ENCODE results near the gene ADPRHL1. TPM values are rescaled to one million over a fixed set of nuclear protein-coding genes. Genes with fewer than 3 reads are reported as not detected.
"Not testable (repeated sequence)": the region's sequence is repeated elsewhere in the genome, so short reads cannot be mapped to it uniquely, and the experiment has no call there.

The ADPRHL1 gene
- total RNA-seq, 1 donor from 2014 or later = 484 TPM

DNA sequence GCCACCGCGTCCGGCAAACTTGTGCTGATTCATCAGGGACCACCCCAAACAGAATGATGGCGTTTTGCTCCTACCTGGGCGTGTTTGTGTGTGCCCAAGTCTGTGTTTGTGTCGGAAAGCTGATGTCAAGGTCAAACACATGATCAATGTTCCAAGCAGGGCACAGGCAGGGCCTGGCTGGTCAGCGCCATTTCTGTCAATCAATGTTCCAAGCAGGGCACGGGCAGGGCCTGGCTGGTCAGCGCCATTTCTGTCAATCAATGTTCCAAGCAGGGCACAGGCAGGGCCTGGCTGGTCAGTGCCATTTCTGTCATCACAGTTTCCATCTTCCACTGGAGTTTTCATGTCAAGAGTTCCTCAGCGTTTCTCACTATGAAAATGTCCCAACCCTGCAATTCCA lies 74.5 kb downstream of the ADPRHL1 start:
- Histone ChIP-seq H3K4me3 (no peak overlapping the region), H3K36me3 (no peaks in the 10 kb centered on the region), H3K27me3 (ENCODE audit: low read depth) (no peaks in the 10 kb centered on the region), H3K27ac (replicated peaks) (no peak overlapping the region), H3K4me1 (peaks cover 9% of the 10 kb centered on the region), H3K9me3 (replicated peaks) (peaks cover 24% of the 10 kb centered on the region)
- intact Hi-C loops (cut with micrococcal nuclease) = no loop called here
- no peak for DNase-seq
- TF ChIP-seq CTCF (IDR thresholded peaks at IDR 0.05; ENCODE audit: borderline replicate concordance) = no peak

GRCh38 chr13:113374511-113375175 lies 78.6 kb downstream of the ADPRHL1 start:
- intact Hi-C loops (cut with micrococcal nuclease) = no loop called here
- H3K4me3 ChIP-seq = no peak overlapping the region
- peaks cover 2% of the 10 kb centered on the region for H3K4me1 ChIP-seq
- H3K9me3 ChIP-seq (replicated peaks) = no peaks in the 10 kb centered on the region
- H3K36me3 ChIP-seq = no peaks in the 10 kb centered on the region
- H3K27ac ChIP-seq (replicated peaks) = no peak overlapping the region
- no peak for TF ChIP-seq CTCF (IDR thresholded peaks at IDR 0.05; ENCODE audit: borderline replicate concordance)
- DNase-seq = no peak
- no peaks in the 10 kb centered on the region for H3K27me3 ChIP-seq (ENCODE audit: low read depth)

GRCh38 chr13:113373811-113374485 lies 79.3 kb downstream of the ADPRHL1 start:
- H3K27me3 ChIP-seq (ENCODE audit: low read depth) = no peaks in the 10 kb centered on the region
- no peaks in the 10 kb centered on the region for H3K9me3 ChIP-seq (replicated peaks)
- intact Hi-C loops (cut with micrococcal nuclease) = no loop called here
- no peaks in the 10 kb centered on the region for H3K4me1 ChIP-seq
- no peak for DNase-seq
- H3K27ac ChIP-seq (replicated peaks) = no peak overlapping the region
- no peak overlapping the region for H3K4me3 ChIP-seq
- no peaks in the 10 kb centered on the region for H3K36me3 ChIP-seq
- no peak for TF ChIP-seq CTCF (IDR thresholded peaks at IDR 0.05; ENCODE audit: borderline replicate concordance)

DNA sequence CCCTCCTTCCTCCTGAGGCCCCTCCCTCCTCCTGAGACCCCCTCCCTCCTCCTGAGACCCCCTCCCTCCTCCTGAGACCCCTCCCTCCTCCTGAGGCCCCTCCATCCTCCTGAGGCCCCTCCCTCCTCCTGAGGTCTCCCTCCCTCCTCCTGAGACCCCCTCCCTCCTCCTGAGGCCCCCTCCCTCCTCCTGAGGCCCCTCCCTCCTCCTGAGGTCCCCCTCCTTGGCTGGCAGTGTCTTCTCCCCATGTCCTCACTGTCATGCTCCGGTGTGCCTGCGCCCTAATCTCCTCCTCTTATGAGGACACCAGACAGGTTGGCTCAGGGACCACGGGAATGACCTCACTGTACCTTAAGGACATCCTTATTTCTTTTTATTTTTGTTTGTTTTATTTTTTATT lies 81.6 kb downstream of the ADPRHL1 start:
- DNase-seq; H3K27ac ChIP-seq (replicated peaks); H3K9me3 ChIP-seq (replicated peaks); H3K27me3 ChIP-seq (ENCODE audit: low read depth); intact Hi-C loops (cut with micrococcal nuclease); H3K36me3 ChIP-seq; H3K4me1 ChIP-seq; H3K4me3 ChIP-seq: not testable (repeated sequence)

GRCh38 chr13:113371061-113371460 lies 82.2 kb downstream of the ADPRHL1 start:
- H3K4me1 ChIP-seq = no peaks in the 10 kb centered on the region
- peaks cover 3% of the 10 kb centered on the region for H3K27me3 ChIP-seq (ENCODE audit: low read depth)
- no peak for TF ChIP-seq CTCF (IDR thresholded peaks at IDR 0.05; ENCODE audit: borderline replicate concordance)
- intact Hi-C loops (cut with micrococcal nuclease) = no loop called here
- no peaks in the 10 kb centered on the region for H3K36me3 ChIP-seq
- H3K27ac ChIP-seq (replicated peaks) = no peak overlapping the region
- no peak overlapping the region for H3K4me3 ChIP-seq
- no peaks in the 10 kb centered on the region for H3K9me3 ChIP-seq (replicated peaks)
- DNase-seq = no peak

- H3K4me1 ChIP-seq = no peaks in the 10 kb centered on the region
- no peaks in the 10 kb centered on the region for H3K36me3 ChIP-seq
- H3K27me3 ChIP-seq (ENCODE audit: low read depth) = peaks cover 15% of the 10 kb centered on the region
- no peak overlapping the region for H3K4me3 ChIP-seq
- H3K27ac ChIP-seq (replicated peaks) = no peak overlapping the region
- H3K9me3 ChIP-seq (replicated peaks) = no peaks in the 10 kb centered on the region
- no peak for TF ChIP-seq CTCF (IDR thresholded peaks at IDR 0.05; ENCODE audit: borderline replicate concordance)
- no peak for DNase-seq
- intact Hi-C loops (cut with micrococcal nuclease) = no loop called here
Measured at GRCh38 chr13:113369881-113370280, 83.4 kb downstream of the ADPRHL1 start.
